ENCODE data around the gene KIFC1. TPM values are rescaled to one million over a fixed set of nuclear protein-coding genes. Genes with fewer than 3 reads are reported as not detected.
"Not testable (repeated sequence)": the region's sequence is repeated elsewhere in the genome, so short reads cannot be mapped to it uniquely, and the experiment has no call there.

Gene KIFC1, protein sequence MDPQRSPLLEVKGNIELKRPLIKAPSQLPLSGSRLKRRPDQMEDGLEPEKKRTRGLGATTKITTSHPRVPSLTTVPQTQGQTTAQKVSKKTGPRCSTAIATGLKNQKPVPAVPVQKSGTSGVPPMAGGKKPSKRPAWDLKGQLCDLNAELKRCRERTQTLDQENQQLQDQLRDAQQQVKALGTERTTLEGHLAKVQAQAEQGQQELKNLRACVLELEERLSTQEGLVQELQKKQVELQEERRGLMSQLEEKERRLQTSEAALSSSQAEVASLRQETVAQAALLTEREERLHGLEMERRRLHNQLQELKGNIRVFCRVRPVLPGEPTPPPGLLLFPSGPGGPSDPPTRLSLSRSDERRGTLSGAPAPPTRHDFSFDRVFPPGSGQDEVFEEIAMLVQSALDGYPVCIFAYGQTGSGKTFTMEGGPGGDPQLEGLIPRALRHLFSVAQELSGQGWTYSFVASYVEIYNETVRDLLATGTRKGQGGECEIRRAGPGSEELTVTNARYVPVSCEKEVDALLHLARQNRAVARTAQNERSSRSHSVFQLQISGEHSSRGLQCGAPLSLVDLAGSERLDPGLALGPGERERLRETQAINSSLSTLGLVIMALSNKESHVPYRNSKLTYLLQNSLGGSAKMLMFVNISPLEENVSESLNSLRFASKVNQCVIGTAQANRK
- under 1 TPM in 1 of 2 donors, not detected in 1; 0.66 TPM for total RNA-seq

DNA sequence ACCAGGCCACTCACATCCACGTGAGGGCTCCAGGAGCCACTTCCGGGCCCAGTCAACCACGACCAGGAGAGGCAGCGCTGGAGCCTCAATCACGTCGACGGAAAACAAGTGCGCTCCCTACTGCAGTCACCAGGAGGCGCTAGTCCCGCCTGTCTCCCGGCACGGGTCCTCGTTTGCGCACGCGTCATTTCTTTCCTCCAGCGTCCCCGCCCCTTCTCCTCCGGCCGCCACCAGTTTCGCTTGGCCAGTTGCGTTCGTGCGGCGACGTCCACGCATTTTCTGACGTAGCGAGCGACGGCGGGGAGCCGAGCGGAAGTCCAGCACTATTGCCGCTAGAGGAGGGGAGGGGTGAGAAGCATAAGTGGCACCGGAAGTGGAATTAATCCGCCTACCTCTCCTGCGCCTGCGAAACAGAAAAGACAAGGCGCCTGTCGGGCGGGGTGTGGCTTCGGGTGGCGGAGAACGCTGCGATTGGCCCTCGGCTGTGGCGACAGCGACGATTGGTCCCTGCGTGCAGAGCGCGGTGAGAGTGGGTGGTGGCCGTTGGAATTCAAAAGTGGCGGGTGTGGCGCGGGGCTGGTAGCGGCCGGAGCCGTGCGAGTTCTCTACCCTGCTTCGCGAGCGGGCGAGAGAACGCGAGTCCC lies at the start of gene KIFC1:
Gene KIFC1 (plus strand): TSS at position 546 of the 644 bp plus-strand sequence. CDS start 163 bp downstream, outside the sequence.
- Histone ChIP-seq H3K27ac (peak within 1 kb of the TSS; percentile 74 to 94 (median 89)), H3K36me3 (replicated peaks in 1 of 2; ENCODE audit: insufficient read depth in 1 of 2, low read depth in 2 of 2) (no peaks in the 10 kb centered on the region), H3K4me3 (peak within 1 kb of the TSS in 1 of 2 donors; percentile 18), H3K4me1 (peaks cover 14% of the 10 kb centered on the region), H3K27me3 (no peaks in the 10 kb centered on the region), H3K9me3 (no peaks in the 10 kb centered on the region)
- intact Hi-C loops (cut with DNase I), result no loop called here
- DNase-seq (peak; percentile 99 to 100 (median 99)), ATAC-seq (peak; percentile 96)
- 0% methylated on average over 28 to 67 of the region's 67 CpGs for WGBS, 2 donors
- peak in 1 of 3 donors; percentile 63 for TF ChIP-seq POLR2A (IDR thresholded peaks at IDR 0.05)
- TF ChIP-seq, protein P1, sequence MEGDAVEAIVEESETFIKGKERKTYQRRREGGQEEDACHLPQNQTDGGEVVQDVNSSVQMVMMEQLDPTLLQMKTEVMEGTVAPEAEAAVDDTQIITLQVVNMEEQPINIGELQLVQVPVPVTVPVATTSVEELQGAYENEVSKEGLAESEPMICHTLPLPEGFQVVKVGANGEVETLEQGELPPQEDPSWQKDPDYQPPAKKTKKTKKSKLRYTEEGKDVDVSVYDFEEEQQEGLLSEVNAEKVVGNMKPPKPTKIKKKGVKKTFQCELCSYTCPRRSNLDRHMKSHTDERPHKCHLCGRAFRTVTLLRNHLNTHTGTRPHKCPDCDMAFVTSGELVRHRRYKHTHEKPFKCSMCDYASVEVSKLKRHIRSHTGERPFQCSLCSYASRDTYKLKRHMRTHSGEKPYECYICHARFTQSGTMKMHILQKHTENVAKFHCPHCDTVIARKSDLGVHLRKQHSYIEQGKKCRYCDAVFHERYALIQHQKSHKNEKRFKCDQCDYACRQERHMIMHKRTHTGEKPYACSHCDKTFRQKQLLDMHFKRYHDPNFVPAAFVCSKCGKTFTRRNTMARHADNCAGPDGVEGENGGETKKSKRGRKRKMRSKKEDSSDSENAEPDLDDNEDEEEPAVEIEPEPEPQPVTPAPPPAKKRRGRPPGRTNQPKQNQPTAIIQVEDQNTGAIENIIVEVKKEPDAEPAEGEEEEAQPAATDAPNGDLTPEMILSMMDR (IDR thresholded peaks at IDR 0.05), result peak; percentile 92 to 99 (median 99)

DNA sequence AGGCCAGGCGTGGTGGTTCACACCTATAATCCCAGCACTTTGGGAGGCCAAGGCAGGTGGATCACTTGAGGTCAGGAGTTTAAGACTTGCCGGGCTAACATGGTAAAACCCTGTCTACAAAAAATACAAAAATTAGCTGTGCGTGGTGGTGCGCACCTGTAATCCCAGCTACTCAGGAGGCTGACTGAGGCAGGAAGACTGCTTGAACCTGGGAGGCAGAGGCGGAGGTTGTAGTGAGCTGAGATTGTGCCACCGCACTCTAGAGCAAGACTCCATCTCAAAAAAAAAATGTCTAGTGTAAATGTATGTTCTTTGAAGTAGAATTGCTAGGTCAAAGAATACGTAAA lies 48.0 kb upstream of the KIFC1 start:
- ATAC-seq; intact Hi-C loops (cut with DNase I); H3K4me1 ChIP-seq; H3K9me3 ChIP-seq; DNase-seq; H3K36me3 ChIP-seq (replicated peaks in 1 of 2; ENCODE audit: insufficient read depth in 1 of 2, low read depth in 2 of 2); H3K27ac ChIP-seq; H3K4me3 ChIP-seq; H3K27me3 ChIP-seq: not testable (repeated sequence)
- whole genome bisulfite sequencing, 2 donors, result 83 to 90% methylated on average over 6 to 7 of the region's 7 CpGs

DNA sequence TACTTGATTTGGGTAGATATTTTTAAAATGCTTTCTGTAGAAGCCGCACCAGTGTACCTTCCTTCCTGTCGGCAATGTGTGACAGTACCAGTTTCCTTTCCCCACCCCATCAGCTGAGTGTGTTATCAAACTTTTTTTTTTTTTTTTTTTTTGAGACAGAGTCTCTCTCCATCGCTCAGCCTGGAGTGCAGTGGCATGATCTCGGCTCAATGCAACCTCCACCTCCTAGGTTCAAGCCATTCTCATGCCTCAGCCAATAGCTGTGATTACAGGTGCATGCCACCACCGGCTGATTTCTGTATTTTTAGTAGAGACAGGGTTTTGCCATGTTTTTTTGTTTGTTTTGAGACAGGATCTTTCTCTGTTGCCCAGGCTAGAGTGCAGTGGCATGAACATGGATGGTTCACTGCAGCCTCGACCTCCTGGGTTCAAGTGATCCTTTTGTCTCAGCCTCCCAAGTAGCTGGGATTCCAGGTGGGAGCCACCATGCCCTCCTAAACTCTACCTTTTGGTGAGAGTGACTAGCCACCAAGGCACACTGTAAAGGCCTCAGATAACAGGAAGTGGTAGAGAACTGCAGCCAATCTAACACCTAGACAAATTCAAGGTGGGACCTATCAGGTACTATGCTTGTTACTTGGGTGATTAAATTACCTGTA lies 47.5 kb upstream of the KIFC1 start:
- no peaks in the 10 kb centered on the region for H3K9me3 ChIP-seq
- 48 to 80% methylated on average over 6 of the region's 6 CpGs for WGBS, 2 donors
- TF ChIP-seq POLR2A (IDR thresholded peaks at IDR 0.05), result no peak
- TF ChIP-seq, protein P1 (IDR thresholded peaks at IDR 0.05), result no peak
- H3K4me3 ChIP-seq, result no peak overlapping the region
- H3K27me3 ChIP-seq, result no peaks in the 10 kb centered on the region
- DNase-seq, result no peak
- intact Hi-C loops (cut with DNase I), result no loop called here
- no peaks in the 10 kb centered on the region for H3K4me1 ChIP-seq
- no peak for ATAC-seq
- H3K36me3 ChIP-seq (replicated peaks in 1 of 2; ENCODE audit: insufficient read depth in 1 of 2, low read depth in 2 of 2), result no peaks in the 10 kb centered on the region
- H3K27ac ChIP-seq, result no peak overlapping the region

DNA sequence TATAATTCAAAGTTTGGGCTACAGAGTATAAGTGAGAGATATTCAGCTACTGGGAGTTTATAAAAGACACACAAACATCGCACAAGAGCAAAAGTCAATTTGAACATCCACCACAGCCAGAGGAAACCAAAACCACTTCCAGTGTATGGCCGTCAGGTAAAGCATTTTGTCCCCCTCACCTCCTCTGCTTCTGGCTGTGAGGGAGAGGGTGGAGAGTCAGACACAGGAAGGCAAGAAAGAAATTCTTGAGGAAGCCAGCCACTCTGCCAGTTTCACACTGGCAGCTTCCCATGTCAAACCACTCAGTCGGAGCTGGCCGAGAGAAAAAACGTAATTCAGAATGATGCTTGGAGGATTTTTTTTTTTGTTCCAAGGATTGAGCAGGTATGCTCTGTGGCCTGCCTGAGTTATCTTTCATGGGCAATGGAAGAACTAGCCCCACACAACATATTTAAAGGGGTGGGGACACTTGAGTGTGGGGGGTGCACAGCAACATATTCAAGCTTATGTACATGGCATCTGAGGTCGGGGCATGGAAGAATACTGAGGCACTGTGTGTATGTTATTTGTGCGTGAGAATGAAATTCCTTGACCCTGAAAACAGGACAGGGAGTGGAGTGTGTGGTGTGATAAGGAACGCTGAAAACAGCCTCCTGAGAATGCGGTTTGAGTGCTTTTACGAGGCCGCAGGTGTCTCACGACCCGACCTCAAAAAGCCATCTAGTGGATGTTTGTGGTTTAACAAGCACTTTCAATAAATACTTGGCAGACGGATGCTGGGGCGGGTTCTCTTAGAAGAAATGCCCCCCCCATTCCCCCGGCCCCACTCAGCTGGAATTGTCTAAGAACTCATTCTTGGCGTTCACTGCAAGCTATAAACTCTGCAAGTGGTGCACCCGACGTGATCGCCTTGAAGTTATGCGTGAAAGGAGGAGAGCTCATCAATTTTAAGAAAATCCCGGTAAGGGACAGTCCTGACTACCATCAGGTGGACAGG lies 46.6 kb upstream of the KIFC1 start:
- Histone ChIP-seq H3K27me3 (no peaks in the 10 kb centered on the region), H3K36me3 (replicated peaks in 1 of 2; ENCODE audit: insufficient read depth in 1 of 2, low read depth in 2 of 2) (no peaks in the 10 kb centered on the region), H3K27ac (peak overlapping the region in 1 of 4 donors; percentile 12), H3K9me3 (no peaks in the 10 kb centered on the region), H3K4me3 (no peak overlapping the region), H3K4me1 (no peaks in the 10 kb centered on the region)
- no peak for TF ChIP-seq POLR2A (IDR thresholded peaks at IDR 0.05)
- TF ChIP-seq, protein P1 (IDR thresholded peaks at IDR 0.05), result peak; percentile 41 to 77 (median 62)
- intact Hi-C loops (cut with DNase I), result no loop called here
- DNase-seq (peak; percentile 62 to 74 (median 68)), ATAC-seq (peak; percentile 71)
- 18 to 20% methylated on average over 21 to 22 of the region's 22 CpGs for WGBS, 2 donors

DNA sequence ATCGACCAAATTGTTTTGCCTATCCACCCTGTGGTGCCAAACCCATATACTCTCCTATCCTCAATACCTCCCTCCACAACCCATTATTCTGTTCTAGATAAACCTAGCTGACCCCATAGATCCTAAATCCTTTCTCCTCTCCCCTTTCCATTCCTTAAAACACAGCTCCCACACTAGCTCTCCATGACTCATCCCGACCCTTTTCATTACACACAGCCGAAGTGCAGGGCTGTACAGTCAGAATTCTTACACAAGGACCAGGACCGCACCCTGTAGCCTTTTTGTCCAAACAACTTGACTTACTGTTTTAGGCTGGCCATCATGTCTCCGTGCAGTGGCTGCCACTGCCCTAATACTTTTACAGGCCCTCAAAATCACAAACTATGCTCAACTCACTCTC lies 44.7 kb upstream of the KIFC1 start:
- H3K36me3 ChIP-seq (replicated peaks in 1 of 2; ENCODE audit: insufficient read depth in 1 of 2, low read depth in 2 of 2); H3K27ac ChIP-seq; H3K27me3 ChIP-seq; ATAC-seq; H3K9me3 ChIP-seq; intact Hi-C loops (cut with DNase I); H3K4me3 ChIP-seq; H3K4me1 ChIP-seq; DNase-seq: not testable (repeated sequence)
- WGBS, 2 donors, result 70 to 78% methylated on average over 5 of the region's 5 CpGs
